Caco-2 (cell line): ENCODE data around the gene FHIT. TPM values are rescaled to one million over a fixed set of nuclear protein-coding genes. Genes with fewer than 3 reads are reported as not detected.

Experiments
- BruUV-seq: library from RNA; stranded (reverse); fragments of 400-500 nt; replicated peaks from 2 replicates; lab custom pipeline; 2021; lab: Mats Ljungman, UMichigan
- CTCF ChIA-PET: fragments of 300-600 bp; sonication (Branson Sonifier 250); formaldehyde crosslinking; loops from one replicate; lab custom pipeline; 2022; ENCODE audit warnings: antibody characterized with exemption; lab: Charles Lee
- POLR2A ChIA-PET: fragments of 300-600 bp; sonication (Branson Sonifier 250); formaldehyde crosslinking; loops from one replicate; lab custom pipeline; 2022; ENCODE audit warnings: antibody characterized with exemption; lab: Charles Lee
- DNase-seq, 2 experiments: peaks; one replicate each; pipeline versions ENCODE4 v3.0.0 to v3.0.0-alpha.2; 2020 to 2022
- H3K27me3 ChIP-seq: replicated peaks from 2 replicates; pipeline ENCODE4 v1.6.0; 2011; ENCODE audit warnings: low read length; ENCODE audit not compliant: control insufficient read depth, insufficient read depth
- H3K36me3 ChIP-seq: 2 replicates; pipeline ENCODE4 v1.5.1; 2011; ENCODE audit warnings: low read length; ENCODE audit not compliant: control insufficient read depth, insufficient read depth
- H3K4me1 ChIP-seq: fragments of 250-450 bp; sonication (Bioruptor Pico); 2 replicates; pipeline ENCODE4 v1.5.1; 2020; ENCODE audit warnings: mild to moderate bottlenecking
- H3K4me3 ChIP-seq: 2 replicates; pipeline ENCODE4 v1.5.1; 2011; ENCODE audit warnings: low read depth, mild to moderate bottlenecking, control low read depth, low read length
- H3K9me3 ChIP-seq: fragments of 250-450 bp; sonication (Bioruptor Pico); 2 replicates; pipeline ENCODE4 v1.5.1; 2020; ENCODE audit warnings: mild to moderate bottlenecking, moderate library complexity
- H3K27ac Mint-ChIP-seq: one replicate; pipeline ENCODE4 v1.8.0; 2022; ENCODE audit warnings: mixed read lengths; ENCODE audit not compliant: unreplicated experiment
- H3K27me3 Mint-ChIP-seq: one replicate; pipeline ENCODE4 v1.8.0; 2022; ENCODE audit warnings: mixed read lengths; ENCODE audit not compliant: insufficient read depth, unreplicated experiment
- H3K36me3 Mint-ChIP-seq: one replicate; pipeline ENCODE4 v1.8.0; 2022; ENCODE audit warnings: mild to moderate bottlenecking, mixed read lengths; ENCODE audit not compliant: insufficient read depth, unreplicated experiment
- H3K4me1 Mint-ChIP-seq: one replicate; pipeline ENCODE4 v1.8.0; 2022; ENCODE audit warnings: low read depth, mixed read lengths; ENCODE audit not compliant: unreplicated experiment
- H3K4me3 Mint-ChIP-seq: one replicate; pipeline ENCODE4 v1.8.0; 2022; ENCODE audit warnings: mild to moderate bottlenecking, moderate library complexity, mixed read lengths; ENCODE audit not compliant: unreplicated experiment
- H3K9me3 Mint-ChIP-seq: one replicate; pipeline ENCODE4 v1.8.0; 2022; ENCODE audit warnings: mixed read lengths; ENCODE audit not compliant: unreplicated experiment
- CTCF ChIP-seq, 2 experiments: fragments of 200-600 bp in 1 of 2; IDR thresholded peaks; 1 replicate in 1 of 2; 2 replicates in 1 of 2; pipeline versions ENCODE4 v1.5.1 to v1.8.0; 2011 to 2022; ENCODE audit warnings: antibody characterized with exemption in 1 of 2, control low read depth in 1 of 2, inconsistent platforms in 1 of 2, low read depth in 1 of 2, low read length in 1 of 2, mild to moderate bottlenecking in 1 of 2, moderate library complexity in 1 of 2; ENCODE audit not compliant: insufficient read depth in 1 of 2, severe bottlenecking in 1 of 2, unreplicated experiment in 1 of 2
- intact Hi-C: fragments of 100-400 bp; cut with micrococcal nuclease; formaldehyde crosslinking; loops from one replicate; pipeline ENCODE4 v1.10.0; 2022; ENCODE audit not compliant: unreplicated experiment
- total RNA-seq: library from RNA; stranded (reverse); gene quantifications from 2 replicates; pipeline ENCODE4 v1.2.3, GENCODE V29; 2022

FHIT gene
- total RNA-seq, 1 experiment from 2014 or later: 8.3 TPM

DNA sequence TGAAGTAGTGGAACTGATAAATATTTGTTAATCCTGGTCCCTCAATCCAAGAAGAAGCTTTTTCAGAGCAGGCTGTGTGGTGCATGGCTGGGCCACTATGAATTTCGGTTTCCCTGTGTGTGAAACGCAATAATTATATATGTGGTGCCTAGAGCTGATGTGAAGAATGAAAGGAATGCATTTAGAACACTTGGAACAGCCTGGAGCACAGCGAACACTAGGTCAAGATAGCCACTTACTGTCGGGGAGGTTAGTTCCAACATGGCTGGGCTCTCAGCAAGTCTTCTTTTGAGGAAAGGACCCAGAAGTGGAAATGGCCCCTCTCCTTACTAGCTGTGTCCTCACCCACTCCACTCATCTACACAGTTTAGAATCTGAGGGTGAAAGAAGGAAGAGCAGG, 245.7 kb downstream of the FHIT start:
- CTCF ChIA-PET: no interaction called here
- POLR2A ChIA-PET: no interaction called here
- Mint-ChIP-seq H3K4me1 (no peaks in the 10 kb centered on the region), H3K27me3 (no peaks in the 10 kb centered on the region), H3K4me3 (no peak overlapping the region), H3K27ac (no peak overlapping the region), H3K36me3 (no peaks in the 10 kb centered on the region), H3K9me3 (no peaks in the 10 kb centered on the region)
- intact Hi-C loops: no loop called here
- Histone ChIP-seq H3K36me3 (no peaks in the 10 kb centered on the region), H3K9me3 (no peaks in the 10 kb centered on the region), H3K4me1 (no peaks in the 10 kb centered on the region), H3K4me3 (no peak overlapping the region), H3K27me3 (no peaks in the 10 kb centered on the region)
- no peak for DNase-seq
- no peak for TF ChIP-seq CTCF (IDR thresholded peaks at IDR 0.05; ENCODE audit: insufficient read depth in 1 of 2, low read depth in 1 of 2, low read length in 1 of 2, severe bottlenecking in 1 of 2, unreplicated experiment in 1 of 2)
- no TSS peak for BruUV-seq

GRCh38 chr3:60998858-60999257, 252.4 kb downstream of the FHIT start:
- no peak for DNase-seq
- H3K27me3 ChIP-seq: no peaks in the 10 kb centered on the region
- TF ChIP-seq CTCF (IDR thresholded peaks at IDR 0.05; ENCODE audit: insufficient read depth in 1 of 2, low read depth in 1 of 2, low read length in 1 of 2, severe bottlenecking in 1 of 2, unreplicated experiment in 1 of 2): no peak
- no TSS peak for BruUV-seq
- Mint-ChIP-seq H3K27ac (no peak overlapping the region), H3K4me3 (no peak overlapping the region), H3K4me1 (no peaks in the 10 kb centered on the region), H3K9me3 (no peaks in the 10 kb centered on the region), H3K27me3 (no peaks in the 10 kb centered on the region), H3K36me3 (no peaks in the 10 kb centered on the region)
- intact Hi-C loops: no loop called here
- H3K36me3 ChIP-seq: no peaks in the 10 kb centered on the region
- no peaks in the 10 kb centered on the region for H3K9me3 ChIP-seq
- ChIA-PET POLR2A (no interaction called here), CTCF (no interaction called here)
- no peak overlapping the region for H3K4me3 ChIP-seq
- no peaks in the 10 kb centered on the region for H3K4me1 ChIP-seq

DNA sequence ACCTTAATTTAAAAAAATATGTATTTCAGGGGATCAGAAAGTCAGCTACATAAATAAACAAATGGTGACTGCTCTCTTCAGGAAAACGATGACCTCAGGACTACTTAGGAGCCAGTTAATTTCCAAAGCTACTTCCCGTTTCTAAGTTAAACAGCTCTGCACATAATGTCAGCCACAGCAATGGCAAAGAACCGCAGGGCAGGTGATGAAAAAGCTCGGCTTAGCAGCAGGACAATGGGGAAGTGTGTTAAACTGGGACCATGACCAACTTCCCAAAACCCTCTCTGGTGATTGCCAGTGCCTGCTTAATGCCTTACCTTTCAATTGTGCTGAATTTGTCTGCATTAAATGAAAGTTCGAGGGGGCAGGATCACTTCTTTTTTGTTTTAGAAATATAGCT, 258.9 kb downstream of the FHIT start:
- Histone ChIP-seq H3K36me3 (no peaks in the 10 kb centered on the region), H3K4me3 (no peak overlapping the region), H3K4me1 (no peaks in the 10 kb centered on the region), H3K9me3 (no peaks in the 10 kb centered on the region), H3K27me3 (no peaks in the 10 kb centered on the region)
- POLR2A ChIA-PET: no interaction called here
- TF ChIP-seq CTCF (IDR thresholded peaks at IDR 0.05; ENCODE audit: insufficient read depth in 1 of 2, low read depth in 1 of 2, low read length in 1 of 2, severe bottlenecking in 1 of 2, unreplicated experiment in 1 of 2): no peak
- peaks cover 10% of the 10 kb centered on the region for H3K9me3 Mint-ChIP-seq
- intact Hi-C loops: no loop called here
- H3K4me3 Mint-ChIP-seq: no peak overlapping the region
- H3K36me3 Mint-ChIP-seq: no peaks in the 10 kb centered on the region
- CTCF ChIA-PET: no interaction called here
- H3K27ac Mint-ChIP-seq: no peak overlapping the region
- H3K4me1 Mint-ChIP-seq: no peaks in the 10 kb centered on the region
- no TSS peak for BruUV-seq
- no peaks in the 10 kb centered on the region for H3K27me3 Mint-ChIP-seq
- no peak for DNase-seq
